DMS79 treated with DMSO at 0.1 percent for 48 hours (cell line): ENCODE results near the gene TNFRSF1A.

Experiments
- DNase-seq: peaks from one replicate; lab custom pipeline; 2025; lab: John Stamatoyannopoulos, UW

TNFRSF1A gene

DNA sequence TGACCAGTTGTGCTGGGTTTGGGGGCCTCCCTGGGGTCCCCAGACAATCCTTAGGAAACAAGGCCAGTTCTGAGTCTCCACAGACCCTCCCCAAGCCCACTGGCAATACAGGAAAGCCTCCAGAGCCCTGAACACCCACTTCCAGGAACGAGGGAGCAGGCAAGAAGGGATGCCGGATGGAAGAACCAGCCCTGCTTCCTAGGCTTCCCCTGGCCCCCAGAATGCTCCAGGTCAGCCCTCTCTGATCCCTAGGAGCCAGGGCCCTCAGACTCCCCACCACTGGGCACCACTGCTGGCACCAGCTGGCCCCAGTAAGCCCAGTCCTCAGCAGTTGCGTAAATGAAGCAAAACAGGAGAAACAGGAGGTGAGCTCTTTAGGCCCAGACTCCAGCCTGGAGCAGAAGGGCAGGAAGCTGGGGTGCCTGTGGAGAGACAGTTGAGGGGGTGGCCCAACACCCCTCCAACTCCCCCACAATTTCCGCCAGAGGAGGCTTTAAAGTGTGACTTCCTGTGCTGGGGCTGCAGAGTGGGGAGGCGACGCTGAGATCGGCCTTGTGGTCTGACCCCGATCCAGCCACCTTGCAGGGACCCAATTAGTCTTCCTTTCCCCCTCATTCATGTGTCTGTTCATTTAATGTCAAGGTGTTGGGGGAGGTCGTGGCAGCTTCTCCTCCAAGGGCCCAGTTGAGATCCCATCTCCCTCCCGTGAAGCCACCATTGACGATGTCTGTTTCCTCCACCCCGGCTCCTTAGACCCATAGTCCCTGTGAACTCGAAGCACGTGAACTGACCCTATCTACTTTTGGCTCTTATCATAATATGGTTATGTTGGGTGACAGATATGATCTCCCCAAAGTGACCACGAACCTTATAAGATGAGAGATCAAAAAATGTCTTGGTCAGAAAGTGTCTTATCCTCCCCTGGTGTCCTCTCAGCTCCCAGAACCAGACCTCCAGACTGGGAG is 4.7 kb downstream of the TNFRSF1A start:
- DNase-seq = no peak

DNA sequence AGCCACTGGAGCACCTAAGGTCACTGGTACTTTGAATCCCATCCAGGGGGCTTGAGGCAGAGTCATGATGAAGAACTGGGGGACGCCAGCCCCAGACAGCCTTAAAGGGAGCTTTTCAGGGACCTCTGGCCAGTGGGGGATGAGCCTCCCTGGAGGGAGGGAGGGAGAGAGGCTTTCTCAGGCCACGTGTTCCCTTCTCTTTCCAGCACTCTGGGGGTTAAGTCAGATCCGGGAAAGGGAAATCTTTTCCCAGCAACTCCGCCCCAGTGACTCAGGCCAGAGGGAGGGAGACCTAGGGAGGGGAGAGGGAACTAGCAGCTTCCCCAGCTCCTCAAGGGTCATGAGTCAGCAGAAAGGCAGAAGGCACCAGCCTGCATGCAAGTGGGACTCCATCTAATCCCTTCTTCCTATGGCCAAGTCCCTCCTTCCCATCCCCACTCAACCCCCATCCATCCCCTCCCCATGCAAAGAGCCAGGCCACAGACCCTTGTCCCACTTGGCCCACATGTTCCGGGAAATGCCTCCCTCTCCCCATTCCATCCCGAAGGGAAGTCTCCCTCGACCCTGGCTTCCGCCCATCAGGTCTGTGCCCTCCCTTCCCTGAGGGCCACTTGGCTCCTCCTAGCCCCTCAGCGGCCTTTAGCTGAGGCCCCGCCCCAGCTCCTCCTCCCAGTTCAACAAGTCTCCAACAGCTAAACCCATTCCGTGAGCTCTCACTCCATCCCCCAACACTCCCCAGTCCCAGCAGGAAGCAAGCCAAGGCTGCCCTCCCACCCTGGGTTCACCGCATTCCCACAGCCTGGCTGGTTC is 5.6 kb downstream of the TNFRSF1A start:
- DNase-seq = peak; percentile 93

GRCh38 chr12:6335451-6336078 is 6.3 kb downstream of the TNFRSF1A start:
- DNase-seq = peak; percentile 38

GRCh38 chr12:6334940-6335450 is 6.9 kb downstream of the TNFRSF1A start:
- no peak for DNase-seq

GRCh38 chr12:6334359-6334758 is 7.5 kb downstream of the TNFRSF1A start:
- DNase-seq = no peak

DNA sequence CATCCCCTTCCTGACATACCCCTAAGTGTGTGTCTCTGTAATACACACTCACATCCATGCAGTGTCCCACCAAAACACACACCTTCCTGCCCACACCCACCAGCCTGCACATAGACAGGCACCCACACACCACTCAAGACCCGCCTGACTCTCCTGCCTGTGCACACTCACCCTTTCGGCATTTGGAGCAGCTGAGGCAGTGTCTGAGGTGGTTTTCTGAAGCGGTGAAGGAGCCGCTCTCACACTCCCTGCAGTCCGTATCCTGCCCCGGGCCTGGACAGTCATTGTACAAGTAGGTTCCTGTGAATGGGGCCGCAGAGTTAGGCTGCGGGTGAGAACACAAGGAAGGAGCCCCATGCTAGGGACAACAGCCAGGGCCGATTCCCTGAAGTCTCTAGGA is 8.3 kb downstream of the TNFRSF1A start:
- DNase-seq = no peak

GRCh38 chr12:6333029-6333428 is 8.8 kb downstream of the TNFRSF1A start:
- no peak for DNase-seq

GRCh38 chr12:6332459-6332858 is 9.4 kb downstream of the TNFRSF1A start:
- no peak for DNase-seq

- DNase-seq = no peak
Measured at GRCh38 chr12:6330999-6331714, 10.7 kb downstream of the TNFRSF1A start.

DNA sequence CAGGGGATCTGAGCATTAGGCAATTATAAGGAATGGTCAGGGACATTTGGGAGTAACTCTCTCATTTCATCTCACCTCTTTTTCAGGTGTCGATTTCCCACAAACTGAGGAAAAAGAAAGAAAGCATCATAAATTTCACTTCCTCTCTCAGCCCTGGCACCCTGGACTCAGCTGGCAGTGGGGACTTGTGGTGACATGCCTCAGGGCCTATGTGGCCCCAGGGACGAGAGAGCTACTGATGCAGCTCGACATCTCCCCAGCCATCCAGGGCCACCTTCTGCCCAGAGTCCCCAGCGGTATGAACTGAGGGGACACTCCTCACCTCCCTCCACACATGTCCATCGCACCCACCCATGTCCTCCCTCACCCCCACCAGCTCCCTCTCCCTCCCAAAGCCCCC is 11.7 kb downstream of the TNFRSF1A start:
- no peak for DNase-seq

DNA sequence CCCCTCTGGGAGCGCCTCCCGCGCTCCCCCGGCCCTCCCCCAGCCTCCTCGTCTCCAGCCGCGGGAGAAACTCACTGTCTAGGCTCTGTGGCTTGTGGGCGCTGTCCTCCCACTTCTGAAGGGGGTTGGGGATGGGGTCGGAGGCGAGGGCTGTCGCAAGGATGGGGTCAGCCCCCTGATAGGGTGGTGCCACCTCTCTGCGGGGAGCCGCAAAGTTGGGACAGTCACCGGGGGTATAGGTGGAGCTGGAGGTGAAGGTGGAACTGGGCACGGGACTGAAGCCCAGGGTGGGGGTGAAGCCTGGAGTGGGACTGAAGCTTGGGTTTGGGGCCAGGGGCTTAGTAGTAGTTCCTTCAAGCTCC is 12.2 kb downstream of the TNFRSF1A start:
- no peak for DNase-seq

- DNase-seq = no peak
Measured at GRCh38 chr12:6328945-6329702, 12.8 kb downstream of the TNFRSF1A start.

- DNase-seq = no peak
Measured at GRCh38 chr12:6328045-6328779, 13.7 kb downstream of the TNFRSF1A start.

DNA sequence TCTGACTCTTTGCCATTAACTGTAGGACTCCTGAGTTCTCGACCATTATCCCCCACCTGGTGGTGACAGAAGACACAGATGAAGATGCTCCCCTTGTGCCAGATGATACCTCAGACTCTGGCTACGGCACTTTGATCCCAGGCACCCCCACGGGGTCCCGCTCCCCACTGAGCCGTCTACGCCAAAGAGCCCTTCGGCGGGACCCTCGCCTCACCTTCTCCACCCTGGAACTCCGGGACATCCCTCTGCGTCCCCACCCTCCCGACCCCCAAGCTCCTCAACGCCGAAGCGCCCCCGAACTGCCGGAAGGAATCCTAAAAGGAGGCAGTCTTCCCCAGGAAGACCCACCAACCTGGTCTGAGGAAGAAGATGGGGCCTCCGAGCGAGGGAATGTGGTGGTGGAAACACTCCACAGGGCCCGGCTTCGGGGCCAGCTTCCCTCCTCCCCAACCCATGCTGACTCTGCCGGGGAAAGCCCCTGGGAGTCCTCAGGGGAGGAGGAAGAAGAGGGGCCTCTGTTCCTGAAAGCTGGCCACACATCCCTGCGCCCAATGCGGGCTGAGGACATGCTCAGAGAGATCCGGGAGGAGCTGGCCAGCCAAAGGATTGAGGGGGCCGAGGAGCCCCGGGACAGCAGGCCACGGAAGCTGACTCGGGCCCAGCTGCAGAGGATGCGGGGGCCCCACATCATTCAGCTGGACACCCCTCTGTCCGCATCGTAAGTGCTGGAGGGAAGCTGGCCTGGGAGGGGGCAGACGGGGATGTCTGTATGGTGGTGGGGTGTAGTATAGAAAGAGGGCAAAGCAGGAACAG is 14.4 kb downstream of the TNFRSF1A start:
- DNase-seq = no peak

- peak; percentile 29 for DNase-seq
Measured at GRCh38 chr12:6326316-6327228, 15.3 kb downstream of the TNFRSF1A start.

GRCh38 chr12:6324936-6325750 is 16.7 kb downstream of the TNFRSF1A start:
- DNase-seq = no peak

GRCh38 chr12:6323995-6324711 is 17.7 kb downstream of the TNFRSF1A start:
- DNase-seq = no peak
